NCI-H187 (cell line): ENCODE data around the gene VIPR1.
"Not testable (repeated sequence)": the region's sequence is repeated elsewhere in the genome, so short reads cannot be mapped to it uniquely, and the experiment has no call there.

Experiments
- DNase-seq, 2 experiments: peaks; one replicate each; lab custom pipeline; 2025; lab: John Stamatoyannopoulos, UW

VIPR1 gene

GRCh38 chr3:42578054-42578453 lies 75.6 kb downstream of the VIPR1 start:
- DNase-seq, result no peak

- DNase-seq, result not testable (repeated sequence)
Measured at GRCh38 chr3:42579346-42579745, 76.9 kb downstream of the VIPR1 start.

DNA sequence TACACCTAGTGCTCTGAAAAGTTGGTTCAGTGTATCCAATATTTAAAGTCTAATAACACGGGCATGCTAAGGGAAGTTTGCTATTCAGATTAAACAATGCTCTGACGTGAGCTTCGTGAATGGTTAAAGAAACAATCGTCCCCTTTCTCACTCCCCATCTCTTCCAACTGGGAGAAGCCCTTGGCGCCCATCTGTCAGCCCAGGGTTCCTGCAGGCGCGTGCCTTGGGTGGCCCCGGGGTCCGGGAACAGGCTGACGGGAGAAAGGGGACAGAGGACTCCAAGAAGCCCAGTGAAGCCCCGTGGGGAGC lies 78.9 kb downstream of the VIPR1 start:
- DNase-seq, result no peak

GRCh38 chr3:42581709-42582473 lies 79.4 kb downstream of the VIPR1 start, which contains the start of gene SEC22C:
TSS of gene SEC22C (minus strand) at chr3:42581967. CDS start at chr3:42569046, 12,921 bp downstream.
- peak; percentile 57 to 85 for DNase-seq

- DNase-seq, result no peak
Measured at GRCh38 chr3:42582474-42583070, 80.1 kb downstream of the VIPR1 start.
